Liver (tissue), 9 donors: ENCODE data around the gene IL36A. TPM values are rescaled to one million over a fixed set of nuclear protein-coding genes. Genes with fewer than 3 reads are reported as not detected.

Source experiments
- DNase-seq: peaks from one replicate; pipeline ENCODE4 v3.0.0-alpha.2; 2017; ENCODE audit warnings: low spot score
- H3K27ac ChIP-seq, 2 donors: one replicate each; pipeline ENCODE4 v1.7.0; 2013; ENCODE audit warnings: inconsistent platforms in 2 of 2, low read length in 2 of 2, control low read depth in 1 of 2, low read depth in 1 of 2, mild to moderate bottlenecking in 1 of 2
- H3K27me3 ChIP-seq, 4 donors: one replicate each; pipeline versions ENCODE4 v1.6.1 to v1.7.0; 2013; ENCODE audit warnings: low read length in 3 of 4, inconsistent platforms in 1 of 4, mild to moderate bottlenecking in 1 of 4, moderate library complexity in 1 of 4; ENCODE audit not compliant: control insufficient read depth in 4 of 4, insufficient read depth in 4 of 4
- H3K36me3 ChIP-seq, 4 donors: one replicate each; pipeline versions ENCODE4 v1.6.1 to v1.7.0; 2013; ENCODE audit warnings: low read length in 3 of 4, mild to moderate bottlenecking in 3 of 4, low read depth in 1 of 4, moderate library complexity in 1 of 4; ENCODE audit not compliant: control insufficient read depth in 4 of 4, insufficient read depth in 3 of 4
- H3K4me1 ChIP-seq, 4 donors: one replicate each; pipeline versions ENCODE4 v1.6.1 to v1.7.0; 2013; ENCODE audit warnings: low read length in 3 of 4, mild to moderate bottlenecking in 3 of 4, moderate library complexity in 1 of 4; ENCODE audit not compliant: control insufficient read depth in 4 of 4, insufficient read depth in 4 of 4
- H3K4me3 ChIP-seq, 3 donors: one replicate each; pipeline versions ENCODE4 v1.6.1 to v1.7.0; 2013; ENCODE audit warnings: low read length in 3 of 3, control low read depth in 1 of 3, low read depth in 1 of 3, mild to moderate bottlenecking in 1 of 3
- H3K9ac ChIP-seq, 2 donors: one replicate each; pipeline ENCODE4 v1.7.0; 2013; ENCODE audit warnings: low read length in 2 of 2, mild to moderate bottlenecking in 2 of 2, moderate library complexity in 2 of 2, control low read depth in 1 of 2, low read depth in 1 of 2
- H3K9me3 ChIP-seq, 4 donors: one replicate each; pipeline versions ENCODE4 v1.6.1 to v1.7.0; 2013; ENCODE audit warnings: low read length in 3 of 4; ENCODE audit not compliant: control insufficient read depth in 4 of 4
- CTCF ChIP-seq: fragments of 150-350 bp; IDR thresholded peaks from 2 replicates; pipeline ENCODE4 v1.5.1; 2017; ENCODE audit warnings: improper control_type of control experiment, low read depth, low read length; ENCODE audit not compliant: missing input control
- EGR1 ChIP-seq, 2 donors: IDR thresholded peaks; 2 replicates each; pipeline ENCODE4 v1.6.1; 2016 to 2018; ENCODE audit warnings: antibody characterized with exemption in 2 of 2, low read depth in 2 of 2
- FOXA1 ChIP-seq: IDR thresholded peaks from 2 replicates; pipeline ENCODE4 v1.6.1; 2016; ENCODE audit warnings: antibody characterized with exemption
- FOXA2 ChIP-seq: IDR thresholded peaks from 2 replicates; pipeline ENCODE4 v1.6.1; 2016; ENCODE audit warnings: antibody characterized with exemption
- GABPA ChIP-seq, 2 donors: IDR thresholded peaks in 1 of 2; conservative IDR thresholded peaks in 1 of 2; 2 replicates each; pipeline ENCODE4 v1.6.1; 2016; ENCODE audit warnings: antibody characterized with exemption in 2 of 2, mild to moderate bottlenecking in 1 of 2, moderate library complexity in 1 of 2
- HNF4A ChIP-seq, 2 donors: conservative IDR thresholded peaks; 2 replicates each; pipeline ENCODE4 v1.6.1; 2016; ENCODE audit warnings: antibody characterized with exemption in 2 of 2, mild to moderate bottlenecking in 2 of 2
- HNF4G ChIP-seq: IDR thresholded peaks from 2 replicates; pipeline ENCODE4 v1.6.1; 2016; ENCODE audit warnings: antibody characterized with exemption
- JUND ChIP-seq, 2 donors: IDR thresholded peaks; 2 replicates each; pipeline ENCODE4 v1.6.1; 2016; ENCODE audit warnings: antibody characterized with exemption in 2 of 2
- MAX ChIP-seq: IDR thresholded peaks from 2 replicates; pipeline ENCODE4 v1.6.1; 2016; ENCODE audit warnings: antibody characterized with exemption
- NR2F2 ChIP-seq: IDR thresholded peaks from 2 replicates; pipeline ENCODE4 v1.6.1; 2016; ENCODE audit warnings: antibody characterized with exemption
- RXRA ChIP-seq, 2 donors: IDR thresholded peaks; 2 replicates each; pipeline ENCODE4 v1.6.1; 2017 to 2018; ENCODE audit warnings: antibody characterized with exemption in 2 of 2, mild to moderate bottlenecking in 1 of 2
- TAF1 ChIP-seq: conservative IDR thresholded peaks from 2 replicates; pipeline ENCODE4 v1.6.1; 2016; ENCODE audit warnings: antibody characterized with exemption, mild to moderate bottlenecking
- YY1 ChIP-seq: IDR thresholded peaks from 2 replicates; pipeline ENCODE4 v1.6.1; 2016; ENCODE audit warnings: antibody characterized with exemption, mild to moderate bottlenecking
- WGBS: extraction: QIAGEN DNeasy Blood & Tissue Kit; methylation state at CpG from one replicate; pipeline ENCODE4 v1.1.7; 2013; 5-methylcytosine and 5-hydroxymethylcytosine counted together
- polyA plus RNA-seq, 2 donors: library from polyadenylated mRNA; stranded (reverse) in 1 of 2; unstranded in 1 of 2; fragments of 200-250 nt in 1 of 2; fragments of >200 nt in 1 of 2; fragmentation: Nextera tagmentation in 1 of 2; extraction: Ambion mirVana in 1 of 2; gene quantifications; one replicate each; pipeline versions ENCODE4 v1.2.1 to v1.2.3, GENCODE V29; 2013 to 2015
- total RNA-seq, 2 donors: library from RNA; depleted of rRNA; stranded (reverse); fragments of >200 nt; gene quantifications; one replicate each; pipeline ENCODE4 v1.2.3, GENCODE V29; 2014
- TF ChIP-seq, protein P1 (sequence below): IDR thresholded peaks from 2 replicates; pipeline ENCODE4 v1.6.1; 2016; ENCODE audit warnings: antibody characterized with exemption
- TF ChIP-seq, protein P2 (sequence below): IDR thresholded peaks from 2 replicates; pipeline ENCODE4 v1.6.1; 2016; ENCODE audit warnings: antibody characterized with exemption
- donor health status: healthy.
- donor health status: healthy.
- donor health status: healthy.
- donor health status: healthy.
- donor health status: healthy.

The IL36A gene
- total and polyA plus RNA-seq, 4 donors = not detected

DNA sequence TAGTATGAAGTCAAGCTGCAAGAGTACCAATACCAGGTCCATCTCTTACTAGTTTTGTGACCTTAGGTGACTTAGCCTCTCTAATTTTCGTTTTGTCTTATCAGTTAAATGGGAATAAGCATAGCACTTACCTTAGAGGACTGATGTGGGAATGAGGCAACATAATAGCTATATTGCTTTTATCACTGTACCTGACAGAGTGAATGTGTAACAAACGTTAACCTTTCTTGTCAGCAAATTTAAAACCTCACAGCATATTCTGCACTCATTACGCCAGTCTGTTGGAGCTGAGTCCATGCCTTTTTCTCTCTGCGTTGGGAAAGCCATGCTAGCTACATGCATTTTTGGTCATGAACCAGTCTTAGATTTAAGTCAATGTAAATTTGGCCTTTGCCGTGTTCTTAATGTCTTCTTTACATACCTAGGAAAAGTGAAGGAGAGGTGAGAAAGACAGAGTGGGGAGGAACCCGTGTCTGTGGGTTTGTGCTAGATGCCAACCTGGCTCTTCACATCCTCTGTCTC is 47.2 kb downstream of the IL36A start, which contains the start of gene IL36B:
IL36B (minus strand) TSS at position 472 of the 522 bp plus-strand sequence.
- 79% methylated on average over 6 of the region's 6 CpGs for WGBS
- no peak for DNase-seq
- H3K4me3 ChIP-seq = no peak within 1 kb of the TSS

DNA sequence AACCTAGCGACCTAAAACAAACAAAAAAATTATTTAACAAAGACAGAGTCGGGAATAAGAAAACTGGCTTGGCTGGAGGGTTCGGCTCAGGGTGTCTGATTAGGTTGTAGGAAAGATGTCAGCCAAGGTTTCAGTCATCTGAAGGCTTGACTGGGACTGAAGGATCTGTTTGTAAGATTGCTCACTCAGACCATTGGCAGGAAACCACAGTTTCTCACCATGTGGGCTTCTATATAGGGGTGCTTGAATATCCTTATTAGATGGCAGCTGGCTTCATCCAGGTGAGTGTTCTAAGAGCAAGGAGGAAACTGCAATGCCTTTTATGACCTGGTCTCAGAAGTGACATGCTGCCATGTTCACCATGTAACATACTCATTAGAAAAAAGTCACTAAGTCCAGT is 48.4 kb downstream of the IL36A start:
- no peaks in the 10 kb centered on the region for H3K4me1 ChIP-seq
- no peak for DNase-seq
- no peak overlapping the region for H3K4me3 ChIP-seq
- WGBS = 82% methylated on average over 3 of the region's 3 CpGs
- TF ChIP-seq TAF1 (no peak), FOXA1 (no peak), NR2F2 (no peak), RXRA (IDR thresholded peaks at IDR 0.05) (no peak)
- H3K36me3 ChIP-seq = no peaks in the 10 kb centered on the region
- no peaks in the 10 kb centered on the region for H3K27me3 ChIP-seq
- H3K27ac ChIP-seq = no peak overlapping the region
- H3K9me3 ChIP-seq = peaks cover 0 to 3% (median under 1%) of the 10 kb centered on the region in 4 donors
- no peak overlapping the region for H3K9ac ChIP-seq

More for the DNA sequence above, 47.2 kb downstream of the IL36A start, which contains the start of gene IL36B:
- Histone ChIP-seq H3K4me1 (no peaks in the 10 kb centered on the region), H3K36me3 (no peaks in the 10 kb centered on the region), H3K9ac (no peak within 1 kb of the TSS), H3K27me3 (no peaks in the 10 kb centered on the region), H3K27ac (no peak within 1 kb of the TSS), H3K9me3 (peaks cover 0 to 3% (median under 1%) of the 10 kb centered on the region in 4 donors)
- TF ChIP-seq FOXA1 = no peak
- no peak for TF ChIP-seq HNF4G
- no peak for TF ChIP-seq YY1
- no peak for TF ChIP-seq TAF1
- no peak for TF ChIP-seq FOXA2
- no peak for TF ChIP-seq CTCF
- TF ChIP-seq MAX = no peak
- TF ChIP-seq, protein P1, sequence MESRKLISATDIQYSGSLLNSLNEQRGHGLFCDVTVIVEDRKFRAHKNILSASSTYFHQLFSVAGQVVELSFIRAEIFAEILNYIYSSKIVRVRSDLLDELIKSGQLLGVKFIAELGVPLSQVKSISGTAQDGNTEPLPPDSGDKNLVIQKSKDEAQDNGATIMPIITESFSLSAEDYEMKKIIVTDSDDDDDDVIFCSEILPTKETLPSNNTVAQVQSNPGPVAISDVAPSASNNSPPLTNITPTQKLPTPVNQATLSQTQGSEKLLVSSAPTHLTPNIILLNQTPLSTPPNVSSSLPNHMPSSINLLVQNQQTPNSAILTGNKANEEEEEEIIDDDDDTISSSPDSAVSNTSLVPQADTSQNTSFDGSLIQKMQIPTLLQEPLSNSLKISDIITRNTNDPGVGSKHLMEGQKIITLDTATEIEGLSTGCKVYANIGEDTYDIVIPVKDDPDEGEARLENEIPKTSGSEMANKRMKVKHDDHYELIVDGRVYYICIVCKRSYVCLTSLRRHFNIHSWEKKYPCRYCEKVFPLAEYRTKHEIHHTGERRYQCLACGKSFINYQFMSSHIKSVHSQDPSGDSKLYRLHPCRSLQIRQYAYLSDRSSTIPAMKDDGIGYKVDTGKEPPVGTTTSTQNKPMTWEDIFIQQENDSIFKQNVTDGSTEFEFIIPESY = no peak
- TF ChIP-seq EGR1 (IDR thresholded peaks at IDR 0.05; ENCODE audit: low read depth in 2 of 2) = no peak
- TF ChIP-seq GABPA (IDR thresholded peaks at IDR 0.05 in 1 of 2, conservative IDR thresholded peaks at IDR 0.05 in 1 of 2) = no peak

- Histone ChIP-seq H3K9ac (no peak overlapping the region), H3K27me3 (no peaks in the 10 kb centered on the region), H3K9me3 (peaks cover 0 to 3% (median under 1%) of the 10 kb centered on the region in 4 donors), H3K36me3 (no peaks in the 10 kb centered on the region), H3K27ac (no peak overlapping the region), H3K4me1 (no peaks in the 10 kb centered on the region), H3K4me3 (no peak overlapping the region)
- TF ChIP-seq, protein P2, sequence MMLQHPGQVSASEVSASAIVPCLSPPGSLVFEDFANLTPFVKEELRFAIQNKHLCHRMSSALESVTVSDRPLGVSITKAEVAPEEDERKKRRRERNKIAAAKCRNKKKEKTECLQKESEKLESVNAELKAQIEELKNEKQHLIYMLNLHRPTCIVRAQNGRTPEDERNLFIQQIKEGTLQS = no peak
- TF ChIP-seq JUND (IDR thresholded peaks at IDR 0.05) (no peak), FOXA1 (no peak), FOXA2 (no peak), RXRA (IDR thresholded peaks at IDR 0.05) (no peak), HNF4A (conservative IDR thresholded peaks at IDR 0.05) (no peak)
- TF ChIP-seq, protein P1 = no peak
- DNase-seq = no peak
Measured at GRCh38 chr2:113054066-113054465, 48.8 kb downstream of the IL36A start.
